Muscle of leg (tissue), 16 donors: Measurements from ENCODE around the gene RPS19BP1. TPM values are rescaled to one million over a fixed set of nuclear protein-coding genes. Genes with fewer than 3 reads are reported as not detected.
A peak's percentile ranks its signal among the peaks of the same experiment; 100 is the strongest.

Experiments used
- DNase-seq: peaks from one replicate; pipeline ENCODE4 v3.0.0; 2013
- H3K27ac ChIP-seq: one replicate; pipeline ENCODE4 v1.5.1; 2013; ENCODE audit warnings: mild to moderate bottlenecking, low read length, control low read depth
- H3K27me3 ChIP-seq: one replicate; pipeline ENCODE4 v1.6.1; 2013; ENCODE audit warnings: low read length; ENCODE audit not compliant: control insufficient read depth, insufficient read depth
- H3K36me3 ChIP-seq: one replicate; pipeline ENCODE4 v1.6.1; 2013; ENCODE audit warnings: low read length; ENCODE audit not compliant: control insufficient read depth, insufficient read depth
- H3K4me1 ChIP-seq: one replicate; pipeline ENCODE4 v1.6.1; 2013; ENCODE audit warnings: low read length; ENCODE audit not compliant: control insufficient read depth, insufficient read depth
- H3K4me3 ChIP-seq: one replicate; pipeline ENCODE4 v1.5.1; 2013; ENCODE audit warnings: low read length, control low read depth
- H3K9me3 ChIP-seq: replicated peaks from 2 replicates; pipeline ENCODE4 v1.6.1; 2013; ENCODE audit warnings: low read depth, low read length; ENCODE audit not compliant: control insufficient read depth
- WGBS: methylation state at CpG from one replicate; pipeline ENCODE4 v1.1.5; 2013; ENCODE audit warnings: missing lambda C conversion rate; ENCODE audit not compliant: insufficient coverage; 5-methylcytosine and 5-hydroxymethylcytosine counted together
- long read RNA-seq, 11 donors: transcript quantifications; one replicate each; lab custom pipeline, GENCODE V29; 2026
- polyA plus RNA-seq, 8 donors: library from polyadenylated mRNA; unstranded; fragments of 120-200 nt; gene quantifications; one replicate each; pipeline versions ENCODE4 v1.2.1 to v1.2.3, GENCODE V29; 2013; ENCODE audit warnings: inconsistent platforms in 1 of 8, low replicate concordance in 1 of 8; ENCODE audit not compliant: insufficient read length in 8 of 8, insufficient read depth in 1 of 8
- total RNA-seq: library from RNA; stranded (reverse); fragments of 120-200 nt; gene quantifications from one replicate; pipeline ENCODE4 v1.2.4, GENCODE V29; 2013

The RPS19BP1 gene
- total RNA-seq (63.0 TPM), polyA plus RNA-seq (10 to 100 TPM; 43.2 to 66.6 (median 52.2) TPM)
- long read RNA-seq, donor 1, transcript RPS19BP1-201 (4 exons, 927 nt) = major isoform, 18 of 19 reads
- long read RNA-seq, donor 1, partial matches to known transcripts = 0 of 19 reads
- long read RNA-seq, donor 1, other reads (novel, unspliced or antisense) = 0 of 19 reads
- long read RNA-seq, donor 2, partial matches to known transcripts = 0 of 4 reads
- long read RNA-seq, donor 2, other reads (novel, unspliced or antisense) = 0 of 4 reads
- long read RNA-seq, donor 3, transcript RPS19BP1-203 (3 exons, 852 nt) = minor isoform, 6 of 43 reads
- long read RNA-seq, donor 3, transcript RPS19BP1-201 (4 exons, 927 nt) = major isoform, 36 of 43 reads
- long read RNA-seq, donor 3, partial matches to known transcripts = 0 of 43 reads
- long read RNA-seq, donor 3, other reads (novel, unspliced or antisense) = 0 of 43 reads
- long read RNA-seq, donor 4, transcript RPS19BP1-201 (4 exons, 927 nt) = major isoform, 26 of 32 reads
- long read RNA-seq, donor 4, transcript RPS19BP1-203 (3 exons, 852 nt) = minor isoform, 5 of 32 reads
- long read RNA-seq, donor 4, partial matches to known transcripts = 0 of 32 reads
- long read RNA-seq, donor 4, other reads (novel, unspliced or antisense) = 0 of 32 reads
- long read RNA-seq, donor 5, transcript RPS19BP1-201 (4 exons, 927 nt) = major isoform, 87 of 95 reads
- long read RNA-seq, donor 5, transcript RPS19BP1-203 (3 exons, 852 nt) = minor isoform, 7 of 95 reads
- long read RNA-seq, donor 5, partial matches to known transcripts = 0 of 95 reads
- long read RNA-seq, donor 5, other reads (novel, unspliced or antisense) = 0 of 95 reads
- long read RNA-seq, donor 6, transcript RPS19BP1-203 (3 exons, 852 nt) = minor isoform, 6 of 80 reads
- long read RNA-seq, donor 6, transcript RPS19BP1-201 (4 exons, 927 nt) = major isoform, 70 of 80 reads
- long read RNA-seq, donor 6, partial matches to known transcripts = 0 of 80 reads
- long read RNA-seq, donor 6, other reads (novel, unspliced or antisense) = 0 of 80 reads
- long read RNA-seq, donor 7, transcript RPS19BP1-201 (4 exons, 927 nt) = major isoform, 31 of 40 reads
- long read RNA-seq, donor 7, partial matches to known transcripts = 6 of 40 reads
- long read RNA-seq, donor 7, other reads (novel, unspliced or antisense) = 0 of 40 reads
- long read RNA-seq, donor 8, transcript RPS19BP1-201 (4 exons, 927 nt) = major isoform, 29 of 32 reads
- long read RNA-seq, donor 8, partial matches to known transcripts = 0 of 32 reads
- long read RNA-seq, donor 8, other reads (novel, unspliced or antisense) = 0 of 32 reads
- long read RNA-seq, donor 9, transcript RPS19BP1-201 (4 exons, 927 nt) = major isoform, 13 of 18 reads
- long read RNA-seq, donor 9, transcript RPS19BP1-203 (3 exons, 852 nt) = minor isoform, 5 of 18 reads
- long read RNA-seq, donor 9, partial matches to known transcripts = 0 of 18 reads
- long read RNA-seq, donor 9, other reads (novel, unspliced or antisense) = 0 of 18 reads
- long read RNA-seq, donor 10, transcript RPS19BP1-201 (4 exons, 927 nt) = major isoform, 30 of 34 reads
- long read RNA-seq, donor 10, partial matches to known transcripts = 0 of 34 reads
- long read RNA-seq, donor 10, other reads (novel, unspliced or antisense) = 0 of 34 reads
- long read RNA-seq, donor 11, transcript RPS19BP1-201 (4 exons, 927 nt) = major isoform, 21 of 27 reads
- long read RNA-seq, donor 11, partial matches to known transcripts = 0 of 27 reads
- long read RNA-seq, donor 11, other reads (novel, unspliced or antisense) = 0 of 27 reads

- H3K4me3 ChIP-seq = peak within 1 kb of the TSS; percentile 98
- WGBS = under 1% methylated on average over 47 of the region's 67 CpGs
- peaks cover 44% of the 10 kb centered on the region for H3K4me1 ChIP-seq
- peaks cover 38% of the 10 kb centered on the region for H3K36me3 ChIP-seq
- DNase-seq = peak; percentile 100
- H3K9me3 ChIP-seq = no peaks in the 10 kb centered on the region
- peak within 1 kb of the TSS; percentile 92 for H3K27ac ChIP-seq
- no peaks in the 10 kb centered on the region for H3K27me3 ChIP-seq
These were observed at the start of gene RPS19BP1 for GRCh38 chr22:39532215-39533073. Gene RPS19BP1 (minus strand): TSS chr22:39532748. CDS start chr22:39532738, 10 bp downstream.

- Histone ChIP-seq H3K36me3 (no peaks in the 10 kb centered on the region), H3K27ac (no peak overlapping the region), H3K9me3 (no peaks in the 10 kb centered on the region), H3K4me3 (no peak overlapping the region), H3K27me3 (peaks cover 10% of the 10 kb centered on the region), H3K4me1 (peaks cover 7% of the 10 kb centered on the region)
- 74% methylated on average over 7 of the region's 8 CpGs for WGBS
- no peak for DNase-seq
These were observed 48.8 kb upstream of the RPS19BP1 start for GRCh38 chr22:39581303-39581702.

GRCh38 chr22:39580795-39581194, 48.2 kb upstream of the RPS19BP1 start:
- Histone ChIP-seq H3K36me3 (no peaks in the 10 kb centered on the region), H3K4me1 (peaks cover 7% of the 10 kb centered on the region), H3K27ac (peak overlapping the region; percentile 23), H3K27me3 (peaks cover 10% of the 10 kb centered on the region), H3K4me3 (no peak overlapping the region), H3K9me3 (no peaks in the 10 kb centered on the region)
- DNase-seq = no peak
- 96% methylated on average over 6 of the region's 6 CpGs for WGBS

GRCh38 chr22:39580006-39580441, 47.5 kb upstream of the RPS19BP1 start:
- peaks cover 10% of the 10 kb centered on the region for H3K27me3 ChIP-seq
- peak; percentile 90 for DNase-seq

GRCh38 chr22:39577900-39578299, 45.4 kb upstream of the RPS19BP1 start:
- WGBS = 94% methylated on average over 2 of the region's 7 CpGs
- H3K36me3 ChIP-seq = no peaks in the 10 kb centered on the region
- H3K4me3 ChIP-seq = no peak overlapping the region
- peaks cover 10% of the 10 kb centered on the region for H3K27me3 ChIP-seq
- no peak for DNase-seq
- no peak overlapping the region for H3K27ac ChIP-seq
- H3K9me3 ChIP-seq = no peaks in the 10 kb centered on the region
- H3K4me1 ChIP-seq = peaks cover 7% of the 10 kb centered on the region

More at GRCh38 chr22:39580006-39580441, 47.5 kb upstream of the RPS19BP1 start:
- H3K9me3 ChIP-seq = no peaks in the 10 kb centered on the region
- no peak overlapping the region for H3K4me3 ChIP-seq
- no peaks in the 10 kb centered on the region for H3K36me3 ChIP-seq
- WGBS = 5% methylated on average over 4 of the region's 5 CpGs
- peak overlapping the region; percentile 72 for H3K27ac ChIP-seq
- peaks cover 7% of the 10 kb centered on the region for H3K4me1 ChIP-seq

- WGBS = 77% methylated on average over 21 of the region's 21 CpGs
- no peak overlapping the region for H3K4me3 ChIP-seq
- H3K36me3 ChIP-seq = no peaks in the 10 kb centered on the region
- peaks cover 10% of the 10 kb centered on the region for H3K27me3 ChIP-seq
- H3K4me1 ChIP-seq = peaks cover 7% of the 10 kb centered on the region
- H3K27ac ChIP-seq = no peak overlapping the region
- DNase-seq = no peak
- H3K9me3 ChIP-seq = no peaks in the 10 kb centered on the region
These were observed 44.8 kb upstream of the RPS19BP1 start for GRCh38 chr22:39577366-39577765.

- H3K9me3 ChIP-seq = no peaks in the 10 kb centered on the region
- no peak overlapping the region for H3K27ac ChIP-seq
- H3K4me3 ChIP-seq = no peak overlapping the region
- H3K36me3 ChIP-seq = no peaks in the 10 kb centered on the region
- 90% methylated on average over 2 of the region's 4 CpGs for WGBS
- no peak for DNase-seq
- H3K27me3 ChIP-seq = peaks cover 10% of the 10 kb centered on the region
- peaks cover 7% of the 10 kb centered on the region for H3K4me1 ChIP-seq
These were observed 43.5 kb upstream of the RPS19BP1 start for GRCh38 chr22:39576027-39576426.

- Histone ChIP-seq H3K27ac (no peak overlapping the region), H3K36me3 (no peaks in the 10 kb centered on the region), H3K9me3 (no peaks in the 10 kb centered on the region), H3K4me3 (no peak overlapping the region), H3K27me3 (peaks cover 10% of the 10 kb centered on the region), H3K4me1 (peaks cover 7% of the 10 kb centered on the region)
- WGBS = no CpG with 5 or more reads among the region's 2 CpGs
- DNase-seq = no peak
These were observed 42.9 kb upstream of the RPS19BP1 start for GRCh38 chr22:39575552-39575825.
